Osteoblast (primary cell): ENCODE data around the gene NHLRC4. TPM values are rescaled to one million over a fixed set of nuclear protein-coding genes. Genes with fewer than 3 reads are reported as not detected.

Experiments
- DNase-seq: peaks from one replicate; pipeline ENCODE4 v3.0.0; 2011; ENCODE audit warnings: low spot score, mixed read lengths; ENCODE audit not compliant: insufficient read length; ENCODE audit errors: missing footprints
- H2AFZ ChIP-seq: 2 replicates; pipeline ENCODE4 v1.6.0; 2011; ENCODE audit warnings: mild to moderate bottlenecking, low read length
- H3K27ac ChIP-seq: 2 replicates; pipeline ENCODE4 v1.5.1; 2011; ENCODE audit warnings: mild to moderate bottlenecking, low read depth, low read length, moderate library complexity
- H3K27me3 ChIP-seq: 2 replicates; pipeline ENCODE4 v1.6.0; 2012; ENCODE audit warnings: mild to moderate bottlenecking, control low read depth, inconsistent platforms, low read length, moderate library complexity; ENCODE audit not compliant: insufficient read depth
- H3K36me3 ChIP-seq: 2 replicates; pipeline ENCODE4 v1.5.1; 2011; ENCODE audit warnings: mild to moderate bottlenecking, low read length, control low read depth, moderate library complexity; ENCODE audit not compliant: insufficient read depth
- H3K4me1 ChIP-seq: 2 replicates; pipeline ENCODE4 v1.5.1; 2011; ENCODE audit warnings: mild to moderate bottlenecking, low read length, control low read depth, moderate library complexity; ENCODE audit not compliant: insufficient read depth
- H3K4me2 ChIP-seq: 2 replicates; pipeline ENCODE4 v1.6.0; 2011; ENCODE audit warnings: mild to moderate bottlenecking, low read length; ENCODE audit not compliant: insufficient read depth
- H3K4me3 ChIP-seq: fragments of 200-600 bp; sonication (generic); 3 replicates; pipeline ENCODE4 v1.5.1; 2012; ENCODE audit warnings: mild to moderate bottlenecking, low read length, inconsistent platforms; ENCODE audit not compliant: insufficient read depth
- H3K79me2 ChIP-seq: 2 replicates; pipeline ENCODE4 v1.6.0; 2012; ENCODE audit warnings: mild to moderate bottlenecking, low read length, control low read depth, inconsistent platforms; ENCODE audit not compliant: insufficient read depth
- H3K9me3 ChIP-seq: 2 replicates; pipeline ENCODE4 v1.5.1; 2011; ENCODE audit warnings: low read depth, low read length, control low read depth
- H4K20me1 ChIP-seq: 2 replicates; pipeline ENCODE4 v1.6.0; 2012; ENCODE audit warnings: mild to moderate bottlenecking, low read length, control low read depth; ENCODE audit not compliant: insufficient read depth
- total RNA-seq: library from RNA; depleted of rRNA; stranded (reverse); fragments of >200 nt; gene quantifications from 2 replicates; pipeline ENCODE4 v1.2.3, GENCODE V29; 2012
- TF ChIP-seq, protein P1 (sequence below): IDR thresholded peaks from 2 replicates; pipeline ENCODE4 v1.5.1; 2011; ENCODE audit warnings: mild to moderate bottlenecking, low read depth, low read length, moderate library complexity; ENCODE audit errors: extremely low read depth

NHLRC4 gene
- total RNA-seq, 1 donor: 2.2 TPM

DNA sequence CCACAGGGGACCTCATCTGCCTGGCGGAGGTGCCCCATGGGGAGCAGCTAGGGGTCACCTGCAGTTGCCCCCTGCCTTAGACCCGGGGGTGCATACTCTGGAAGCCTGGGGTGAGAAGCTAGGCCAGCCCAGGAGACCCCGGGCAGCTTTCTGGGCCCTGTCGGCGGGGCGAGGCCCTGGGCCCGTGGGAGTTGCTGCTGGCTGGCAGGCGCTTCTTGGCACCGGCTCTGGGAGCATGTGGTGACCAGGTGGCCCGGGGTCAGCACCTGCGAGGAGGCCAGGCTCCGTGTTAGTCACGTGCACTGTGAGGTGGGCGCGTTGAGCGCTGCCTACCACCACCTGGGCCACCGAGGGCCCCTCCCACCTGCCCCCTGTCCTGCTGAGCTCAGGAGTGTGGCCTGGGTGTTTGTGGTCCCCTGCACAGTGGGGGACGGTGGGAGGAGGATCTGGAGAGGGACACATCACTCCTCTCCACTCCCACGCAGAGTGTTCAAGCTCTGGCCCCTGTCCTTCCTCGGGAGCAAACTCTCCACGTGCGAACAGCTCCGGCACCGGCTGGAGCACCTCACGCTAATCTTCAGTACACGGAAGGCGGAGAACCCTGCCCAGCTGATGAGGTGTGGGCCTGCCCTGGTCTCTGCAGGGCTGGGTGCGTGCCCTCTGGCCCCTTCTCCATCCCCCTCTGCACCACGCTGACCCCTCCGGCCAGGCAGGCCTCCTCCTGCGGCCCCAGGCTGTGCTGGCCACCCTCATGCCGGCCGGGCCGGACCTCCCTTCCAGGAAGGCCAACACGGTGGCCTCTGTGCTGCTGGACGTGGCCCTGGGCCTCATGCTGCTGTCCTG is 8.8 kb downstream of the NHLRC4 start:
- H3K27me3 ChIP-seq: no peaks in the 10 kb centered on the region
- TF ChIP-seq, protein P1, sequence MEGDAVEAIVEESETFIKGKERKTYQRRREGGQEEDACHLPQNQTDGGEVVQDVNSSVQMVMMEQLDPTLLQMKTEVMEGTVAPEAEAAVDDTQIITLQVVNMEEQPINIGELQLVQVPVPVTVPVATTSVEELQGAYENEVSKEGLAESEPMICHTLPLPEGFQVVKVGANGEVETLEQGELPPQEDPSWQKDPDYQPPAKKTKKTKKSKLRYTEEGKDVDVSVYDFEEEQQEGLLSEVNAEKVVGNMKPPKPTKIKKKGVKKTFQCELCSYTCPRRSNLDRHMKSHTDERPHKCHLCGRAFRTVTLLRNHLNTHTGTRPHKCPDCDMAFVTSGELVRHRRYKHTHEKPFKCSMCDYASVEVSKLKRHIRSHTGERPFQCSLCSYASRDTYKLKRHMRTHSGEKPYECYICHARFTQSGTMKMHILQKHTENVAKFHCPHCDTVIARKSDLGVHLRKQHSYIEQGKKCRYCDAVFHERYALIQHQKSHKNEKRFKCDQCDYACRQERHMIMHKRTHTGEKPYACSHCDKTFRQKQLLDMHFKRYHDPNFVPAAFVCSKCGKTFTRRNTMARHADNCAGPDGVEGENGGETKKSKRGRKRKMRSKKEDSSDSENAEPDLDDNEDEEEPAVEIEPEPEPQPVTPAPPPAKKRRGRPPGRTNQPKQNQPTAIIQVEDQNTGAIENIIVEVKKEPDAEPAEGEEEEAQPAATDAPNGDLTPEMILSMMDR: no peak
- H3K4me3 ChIP-seq: no peak overlapping the region
- H4K20me1 ChIP-seq: peaks cover 12% of the 10 kb centered on the region
- no peak overlapping the region for H3K27ac ChIP-seq
- H3K9me3 ChIP-seq: no peaks in the 10 kb centered on the region
- DNase-seq: no peak
- no peak overlapping the region for H2AFZ ChIP-seq
- no peaks in the 10 kb centered on the region for H3K4me1 ChIP-seq
- H3K4me2 ChIP-seq: no peak overlapping the region
- H3K79me2 ChIP-seq: peaks cover 25% of the 10 kb centered on the region
- no peaks in the 10 kb centered on the region for H3K36me3 ChIP-seq

DNA sequence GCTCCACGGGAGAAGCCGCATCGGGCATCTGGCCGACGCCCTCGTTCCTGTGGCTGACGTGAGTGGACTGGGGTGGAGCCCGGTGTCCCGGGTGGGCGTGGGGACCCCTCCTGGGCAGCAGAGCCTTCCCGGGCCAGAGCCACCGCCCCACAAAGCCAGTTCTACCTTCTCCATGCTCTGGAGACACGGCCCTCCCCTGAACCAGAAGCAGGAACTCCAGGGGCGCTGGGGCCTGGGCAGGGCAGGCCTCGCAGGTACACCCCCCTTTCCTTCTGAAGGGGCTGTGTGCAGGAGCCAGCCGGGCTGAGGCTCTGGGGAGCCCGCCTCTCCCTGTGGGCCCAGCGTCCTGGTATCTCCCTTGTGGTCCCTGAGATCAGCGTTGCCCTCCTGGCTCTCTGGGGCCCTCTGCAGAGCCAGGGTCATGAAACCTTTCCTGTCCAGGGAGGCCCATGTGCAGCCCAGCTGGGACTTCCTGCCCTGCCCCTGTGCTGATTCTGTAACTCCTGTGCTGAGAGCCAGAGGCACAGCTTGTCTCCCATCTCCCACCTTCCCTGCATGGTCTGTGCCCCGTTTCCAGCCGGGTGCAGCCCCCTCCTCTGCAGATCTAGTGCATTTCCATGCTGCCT is 9.5 kb downstream of the NHLRC4 start:
- no peak overlapping the region for H3K4me2 ChIP-seq
- TF ChIP-seq, protein P1: no peak
- peaks cover 18% of the 10 kb centered on the region for H3K79me2 ChIP-seq
- no peaks in the 10 kb centered on the region for H3K9me3 ChIP-seq
- H3K27me3 ChIP-seq: no peaks in the 10 kb centered on the region
- H3K36me3 ChIP-seq: no peaks in the 10 kb centered on the region
- DNase-seq: peak; percentile 87
- no peak overlapping the region for H3K27ac ChIP-seq
- no peaks in the 10 kb centered on the region for H3K4me1 ChIP-seq
- peaks cover 12% of the 10 kb centered on the region for H4K20me1 ChIP-seq
- no peak overlapping the region for H3K4me3 ChIP-seq
- H2AFZ ChIP-seq: no peak overlapping the region

DNA sequence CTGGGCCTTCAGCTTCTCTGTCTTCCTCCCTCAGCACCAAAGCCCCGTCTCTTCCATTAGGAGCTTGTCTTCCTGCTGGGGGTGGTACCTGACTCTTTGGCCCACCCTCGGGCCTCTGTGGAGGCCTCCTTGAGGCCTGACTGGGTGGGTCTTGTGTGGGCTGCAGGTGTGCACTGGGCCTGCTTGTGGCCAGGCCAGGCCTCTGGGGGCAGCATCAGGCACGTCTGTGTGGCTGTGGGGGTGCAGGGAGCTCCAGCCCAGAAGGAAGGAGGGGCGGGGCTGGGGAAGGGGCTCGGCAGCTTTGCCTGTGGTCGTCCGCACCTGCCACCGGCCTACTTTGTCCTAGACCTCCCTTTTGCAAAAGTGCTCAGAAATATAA is 10.0 kb downstream of the NHLRC4 start:
- Histone ChIP-seq H2AFZ (no peak overlapping the region), H3K79me2 (peaks cover 14% of the 10 kb centered on the region), H3K4me3 (no peak overlapping the region), H4K20me1 (peaks cover 12% of the 10 kb centered on the region), H3K27ac (no peak overlapping the region), H3K4me2 (no peak overlapping the region), H3K36me3 (no peaks in the 10 kb centered on the region), H3K27me3 (no peaks in the 10 kb centered on the region), H3K9me3 (no peaks in the 10 kb centered on the region), H3K4me1 (no peaks in the 10 kb centered on the region)
- TF ChIP-seq, protein P1: no peak
- no peak for DNase-seq

DNA sequence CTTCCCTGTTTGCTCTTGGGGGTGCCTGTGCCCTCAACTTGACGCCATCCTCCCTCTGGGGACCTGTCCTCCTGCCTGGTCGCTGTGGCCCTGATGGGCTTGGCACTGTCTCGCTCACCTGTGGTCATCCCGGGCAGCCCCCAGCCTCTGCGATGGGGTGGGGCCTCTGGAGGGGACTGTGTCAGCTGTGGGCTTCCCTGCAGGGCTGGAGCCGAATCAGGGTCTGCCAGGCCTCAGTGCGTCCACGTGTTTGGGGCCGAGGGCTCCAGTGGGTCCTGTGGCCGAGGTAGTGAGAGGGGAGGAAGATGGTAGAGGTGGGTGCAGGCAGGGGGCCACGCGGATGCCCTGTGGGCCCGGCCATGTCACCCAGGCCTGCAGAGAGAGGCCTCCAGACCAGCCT is 11.0 kb downstream of the NHLRC4 start:
- H3K4me2 ChIP-seq: no peak overlapping the region
- no peaks in the 10 kb centered on the region for H3K36me3 ChIP-seq
- no peaks in the 10 kb centered on the region for H3K4me1 ChIP-seq
- no peak overlapping the region for H2AFZ ChIP-seq
- H3K27me3 ChIP-seq: no peaks in the 10 kb centered on the region
- TF ChIP-seq, protein P1: no peak
- H4K20me1 ChIP-seq: peaks cover 10% of the 10 kb centered on the region
- H3K27ac ChIP-seq: no peak overlapping the region
- no peak overlapping the region for H3K4me3 ChIP-seq
- DNase-seq: no peak
- H3K79me2 ChIP-seq: peaks cover 4% of the 10 kb centered on the region
- no peaks in the 10 kb centered on the region for H3K9me3 ChIP-seq
